Measurements from ENCODE around the gene ACAD8.

ACAD8 gene

DNA sequence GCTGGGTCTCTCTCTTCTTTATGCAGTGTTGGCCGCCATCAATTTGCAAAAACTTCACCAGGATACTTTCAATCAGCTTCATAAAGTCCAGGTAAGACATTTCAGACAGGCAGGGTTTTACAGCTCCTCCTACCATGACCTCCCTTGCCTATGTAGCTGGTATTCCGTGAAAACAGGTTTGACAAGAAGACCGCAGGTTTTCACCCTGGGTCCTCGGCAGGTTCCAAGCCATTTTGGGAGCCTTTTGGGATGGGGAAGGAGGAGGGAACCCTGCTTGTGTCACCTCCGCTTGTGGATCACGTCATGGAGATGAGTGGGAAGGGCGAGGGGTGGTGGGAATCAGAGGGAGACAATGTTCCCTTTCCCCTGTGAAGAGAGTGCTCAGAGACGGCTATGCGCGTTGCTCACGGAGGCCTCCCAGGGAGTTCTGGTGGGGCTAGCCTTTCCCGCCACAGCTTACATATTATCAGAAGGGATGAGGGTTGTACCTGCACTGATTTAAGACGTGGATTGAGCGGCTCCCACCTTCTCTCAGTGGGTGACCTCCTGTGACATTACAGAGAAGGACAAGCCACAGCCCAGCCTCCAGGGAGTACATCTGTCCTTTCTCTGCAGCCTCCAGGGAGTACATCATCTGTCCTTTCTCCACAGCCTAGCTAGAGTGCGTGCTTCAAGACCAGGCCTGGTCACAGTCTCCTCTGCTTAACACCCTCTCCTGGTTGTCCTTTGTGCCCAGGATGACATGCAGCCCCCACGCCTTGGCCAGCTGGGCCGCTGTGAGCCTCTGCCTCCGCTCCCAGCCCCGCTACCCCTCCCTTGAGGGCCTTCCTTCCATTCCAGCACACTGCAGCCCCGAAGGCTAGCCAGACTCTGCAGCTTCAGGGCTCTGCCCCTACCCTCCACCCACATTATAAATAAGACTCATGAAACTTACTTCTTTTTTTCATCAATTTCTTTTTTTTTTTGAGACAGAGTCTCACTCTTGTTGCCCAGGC lies 40.0 kb downstream of the ACAD8 start:
- no peak for DNase-seq

DNA sequence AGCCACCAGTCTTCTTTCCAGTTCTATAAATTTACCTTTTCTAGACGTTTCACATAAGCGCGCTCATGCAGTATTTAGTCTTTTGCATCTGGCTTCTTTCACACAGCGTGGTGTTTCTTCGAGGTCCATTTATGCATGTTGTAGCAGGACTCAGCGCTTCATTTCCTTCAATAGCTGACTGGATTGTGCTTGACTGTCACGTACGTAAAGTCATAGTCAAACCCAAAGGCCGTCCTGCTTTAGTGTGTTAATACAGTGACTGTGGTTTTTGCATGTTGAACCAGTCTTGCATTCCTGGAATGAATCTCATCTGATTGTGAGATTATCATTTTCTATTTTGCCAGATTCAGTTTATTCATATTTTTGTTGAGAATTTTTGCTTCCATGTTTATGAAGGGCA lies 41.3 kb downstream of the ACAD8 start:
- DNase-seq = no peak

DNA sequence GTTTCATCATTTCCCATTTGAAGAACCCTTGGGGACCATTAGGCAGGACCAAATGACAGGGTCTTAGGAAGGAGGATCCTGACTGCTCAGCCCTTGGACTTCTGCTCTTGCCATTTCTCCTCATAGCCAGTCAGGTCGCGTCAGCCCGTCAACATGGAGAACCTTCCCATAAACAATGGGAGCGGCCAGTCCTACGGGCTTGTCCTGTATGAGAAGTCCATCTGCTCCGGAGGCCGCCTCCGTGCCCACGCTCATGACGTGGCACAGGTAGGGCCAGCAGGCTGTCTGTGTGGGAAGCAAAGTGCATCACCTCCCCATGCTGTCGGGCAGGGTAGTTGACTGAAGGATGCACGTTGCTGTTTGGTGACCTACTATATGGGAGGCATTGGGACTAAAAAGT lies 58.9 kb downstream of the ACAD8 start:
- DNase-seq = no peak

DNA sequence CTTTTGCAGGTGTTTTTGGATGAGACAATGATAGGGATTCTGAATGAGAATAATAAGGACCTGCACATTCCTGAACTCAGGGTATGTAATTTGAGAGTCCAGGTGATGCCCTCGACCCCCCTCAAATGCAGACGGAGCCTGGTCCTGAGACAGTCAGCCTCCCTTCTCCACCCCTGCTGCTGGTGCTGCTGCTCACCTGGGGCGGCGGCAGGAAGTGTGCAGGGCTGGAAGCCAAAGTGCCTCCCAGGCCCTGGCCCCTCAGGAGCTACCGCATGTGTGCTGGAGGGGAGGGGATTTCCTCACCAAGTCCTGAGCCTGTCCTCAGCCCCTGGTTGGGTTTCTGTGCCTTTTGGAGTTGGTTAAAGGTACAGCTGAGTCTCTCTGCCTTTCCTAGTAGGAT lies 59.4 kb downstream of the ACAD8 start:
- no peak for DNase-seq

DNA sequence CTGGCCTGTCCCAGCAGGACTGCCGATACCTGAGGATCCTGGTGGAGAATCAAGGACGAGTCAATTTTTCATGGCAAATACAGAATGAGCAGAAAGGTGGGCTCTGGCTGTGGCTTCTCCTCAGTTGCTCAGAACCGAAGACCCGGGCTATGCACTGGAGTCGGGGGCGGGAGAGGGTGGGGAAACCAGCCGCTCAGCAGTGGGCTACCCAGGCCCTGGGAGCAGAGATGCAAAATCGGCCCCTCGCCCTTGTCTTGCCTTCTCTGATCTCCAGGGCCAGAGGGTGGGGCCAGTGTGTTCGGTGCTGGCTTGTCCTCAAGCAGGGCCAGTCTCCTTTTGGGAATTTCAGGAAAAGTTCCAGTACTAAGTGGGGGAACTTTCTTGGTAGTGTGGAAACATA lies 60.0 kb downstream of the ACAD8 start:
- DNase-seq = no peak

DNA sequence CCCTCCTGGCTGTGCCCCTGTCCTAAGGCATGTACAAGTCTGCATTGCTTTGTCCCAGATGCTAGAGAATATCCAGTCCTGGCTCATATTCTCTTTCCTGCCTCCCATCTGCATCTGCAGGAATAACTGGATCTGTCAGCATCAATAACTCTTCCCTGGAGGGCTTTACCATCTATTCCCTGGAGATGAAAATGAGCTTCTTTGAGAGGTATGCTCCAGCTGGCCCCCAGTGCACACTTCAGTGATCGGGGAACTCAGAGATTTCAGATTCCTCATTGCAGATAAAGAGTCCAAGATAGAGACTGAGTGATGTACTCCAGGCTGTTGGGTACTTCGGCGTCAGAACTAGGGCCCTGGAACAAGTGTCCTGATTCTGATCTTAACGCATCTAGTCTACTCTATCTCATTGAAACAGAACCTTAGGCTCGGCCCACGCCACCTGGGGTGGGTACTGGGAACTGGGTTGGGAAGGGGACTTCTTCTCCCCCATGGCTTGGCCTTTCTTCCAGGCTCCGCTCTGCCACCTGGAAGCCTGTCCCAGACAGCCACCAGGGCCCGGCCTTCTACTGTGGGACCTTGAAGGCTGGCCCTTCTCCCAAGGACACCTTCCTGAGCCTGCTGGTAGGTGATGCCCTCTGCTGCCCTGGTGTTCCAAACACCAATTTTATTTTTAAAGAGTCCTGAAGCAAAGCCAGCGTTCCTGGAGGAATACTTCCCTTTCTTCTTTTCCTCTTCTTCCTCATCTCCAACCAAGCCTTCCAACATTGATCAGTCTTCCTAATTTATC lies 60.6 kb downstream of the ACAD8 start:
- no peak for DNase-seq

All from NCI-H1694 treated with DMSO at 0.1 percent for 48 hours (cell line).